T-helper 17 cell (primary cell): ENCODE results near the gene ANKRD44. TPM values are rescaled to one million over a fixed set of nuclear protein-coding genes. Genes with fewer than 3 reads are reported as not detected.

ENCODE experiments used
- ATAC-seq: fragments of 150-1000 bp; cut with Tn5 transposase; 2 replicates; pipeline ENCODE4 v1.10.0; 2021; ENCODE audit warnings: mild to moderate bottlenecking, moderate library complexity
- DNase-seq, 3 donors: peaks; one replicate each; pipeline versions ENCODE4 v3.0.0 to v3.0.0-alpha.2; 2020 to 2021
- H3K9me3 ChIP-seq: one replicate; pipeline ENCODE4 v1.7.0; 2013; ENCODE audit warnings: low read length, mild to moderate bottlenecking; ENCODE audit not compliant: control insufficient read depth, poor library complexity, severe bottlenecking
- H3K27ac Mint-ChIP-seq: one replicate; pipeline ENCODE4 v1.8.0; 2022; ENCODE audit warnings: mild to moderate bottlenecking, moderate library complexity, mixed read lengths
- H3K27me3 Mint-ChIP-seq: one replicate; pipeline ENCODE4 v1.8.0; 2022; ENCODE audit warnings: mixed read lengths
- H3K36me3 Mint-ChIP-seq: one replicate; pipeline ENCODE4 v1.8.0; 2022; ENCODE audit warnings: low read depth, mixed read lengths
- H3K4me1 Mint-ChIP-seq: one replicate; pipeline ENCODE4 v1.8.0; 2022; ENCODE audit warnings: mild to moderate bottlenecking, mixed read lengths
- H3K4me3 Mint-ChIP-seq: one replicate; pipeline ENCODE4 v1.8.0; 2022; ENCODE audit warnings: mild to moderate bottlenecking, moderate library complexity, mixed read lengths
- total RNA-seq, 4 donors: library from RNA in 2 of 4; stranded (reverse) in 2 of 4; gene quantifications; one replicate each; pipeline ENCODE4 v1.2.3 and lab custom pipeline; 2022 to 2026

Gene ANKRD44
- total RNA-seq, 2 donors from 2014 or later: 232 to 246 TPM

DNA sequence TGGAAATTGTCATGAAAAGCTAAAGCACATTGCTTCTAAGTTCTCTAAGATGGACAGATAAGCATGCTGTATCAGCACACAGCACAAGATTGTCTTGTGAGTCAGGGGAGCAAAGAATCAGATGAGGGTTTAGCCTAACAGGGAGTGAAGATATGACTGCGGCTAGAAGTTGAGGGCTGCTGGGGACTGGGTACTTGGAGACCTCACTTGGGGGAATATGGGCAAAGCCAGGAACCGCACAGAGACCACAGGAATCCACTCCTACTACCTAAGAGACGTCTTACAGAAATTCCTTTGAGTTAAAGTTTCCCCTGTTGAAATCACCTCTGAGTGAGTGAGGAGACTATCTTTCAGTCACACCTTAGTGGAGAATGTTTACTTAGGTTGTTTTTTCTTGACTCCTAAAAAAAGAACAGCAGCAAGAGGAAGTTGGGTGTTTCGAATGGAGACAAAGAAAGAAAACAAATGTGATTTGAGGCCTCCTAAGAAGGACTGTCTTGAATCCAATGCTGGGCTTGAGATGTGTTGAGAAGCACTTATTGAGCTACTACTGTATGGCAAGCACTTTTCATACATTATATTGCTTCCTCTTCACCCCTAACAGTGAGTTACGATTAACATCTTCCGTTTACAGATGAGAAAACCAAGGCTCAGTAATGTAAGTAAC, 100.7 kb downstream of the ANKRD44 start:
- ATAC-seq: peak; percentile 34
- H3K4me3 Mint-ChIP-seq: peak overlapping the region; percentile 84
- DNase-seq: peak in 1 of 3 donors; percentile 58
- no peaks in the 10 kb centered on the region for H3K27me3 Mint-ChIP-seq
- H3K36me3 Mint-ChIP-seq: peaks cover 6% of the 10 kb centered on the region
- no peaks in the 10 kb centered on the region for H3K9me3 ChIP-seq
- peak overlapping the region; percentile 97 for H3K27ac Mint-ChIP-seq
- H3K4me1 Mint-ChIP-seq: peaks cover 80% of the 10 kb centered on the region

DNA sequence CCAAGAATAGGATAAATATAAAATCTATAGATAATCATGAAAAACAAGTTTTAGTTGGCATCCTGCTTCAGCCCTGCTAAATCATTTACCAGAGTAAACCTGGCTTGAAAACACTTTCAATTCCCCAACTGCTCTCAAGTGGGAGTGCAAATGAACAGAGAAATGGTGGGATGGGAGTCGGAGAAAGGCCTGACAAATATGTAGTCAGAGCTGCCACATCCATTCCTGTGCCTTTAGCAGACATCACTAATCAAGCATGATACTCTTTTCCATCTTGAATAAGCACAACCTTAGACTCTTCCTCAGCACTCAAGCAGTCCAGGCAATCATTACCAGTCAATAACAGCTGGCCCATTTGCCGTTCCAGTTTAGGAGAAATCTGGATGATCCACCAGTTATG, 101.3 kb downstream of the ANKRD44 start:
- Mint-ChIP-seq H3K27me3 (no peaks in the 10 kb centered on the region), H3K27ac (peak overlapping the region; percentile 97), H3K4me3 (peak overlapping the region; percentile 84), H3K36me3 (peaks cover 6% of the 10 kb centered on the region), H3K4me1 (peaks cover 85% of the 10 kb centered on the region)
- DNase-seq (no peak), ATAC-seq (no peak)
- H3K9me3 ChIP-seq: no peaks in the 10 kb centered on the region

DNA sequence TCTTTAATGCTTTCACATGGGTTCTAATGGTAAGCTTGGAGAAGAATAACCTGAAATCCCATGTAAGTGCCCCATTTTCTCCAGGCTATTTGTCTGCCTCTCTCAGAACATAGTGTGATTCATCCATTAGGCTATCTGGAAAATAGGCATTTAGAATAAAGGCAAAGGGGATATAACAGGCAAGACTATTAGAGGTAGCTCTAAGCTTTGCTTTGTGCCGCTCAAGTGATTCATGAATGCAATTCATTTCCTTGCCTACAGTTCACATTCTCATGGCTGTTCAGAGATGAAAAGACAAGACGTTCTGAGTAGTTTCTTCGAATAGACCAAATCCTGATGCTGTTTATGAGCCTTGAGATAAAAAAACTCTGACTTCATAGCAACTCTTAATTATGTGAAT, 101.7 kb downstream of the ANKRD44 start:
- peaks cover 87% of the 10 kb centered on the region for H3K4me1 Mint-ChIP-seq
- H3K36me3 Mint-ChIP-seq: peaks cover 6% of the 10 kb centered on the region
- H3K27me3 Mint-ChIP-seq: no peaks in the 10 kb centered on the region
- H3K4me3 Mint-ChIP-seq: peak overlapping the region; percentile 84
- ATAC-seq (no peak), DNase-seq (no peak)
- H3K9me3 ChIP-seq: no peaks in the 10 kb centered on the region
- peak overlapping the region; percentile 97 for H3K27ac Mint-ChIP-seq

DNA sequence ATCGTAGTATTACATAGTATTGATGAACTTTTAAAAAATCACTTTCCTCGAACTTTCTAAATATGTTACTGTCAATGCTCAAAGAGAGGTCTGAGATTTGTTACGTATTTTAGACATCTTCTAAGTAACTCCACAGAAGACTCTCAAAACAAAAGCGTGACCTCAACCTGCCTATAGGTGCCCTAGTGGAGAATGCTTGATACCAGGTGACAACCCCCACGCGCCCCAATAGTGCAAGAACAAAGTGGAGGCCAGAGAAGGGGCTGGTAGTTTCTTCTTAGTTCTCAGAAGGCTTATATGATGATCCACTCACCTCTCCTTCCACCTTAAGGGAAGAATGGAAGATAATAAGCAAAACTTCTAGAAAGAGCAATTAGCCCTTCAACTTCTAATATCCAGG, 102.6 kb downstream of the ANKRD44 start:
- Mint-ChIP-seq H3K27me3 (no peaks in the 10 kb centered on the region), H3K4me3 (peak overlapping the region; percentile 78), H3K4me1 (peaks cover 86% of the 10 kb centered on the region), H3K27ac (peak overlapping the region; percentile 97), H3K36me3 (peaks cover 9% of the 10 kb centered on the region)
- no peak for DNase-seq
- no peaks in the 10 kb centered on the region for H3K9me3 ChIP-seq
- ATAC-seq: no peak

DNA sequence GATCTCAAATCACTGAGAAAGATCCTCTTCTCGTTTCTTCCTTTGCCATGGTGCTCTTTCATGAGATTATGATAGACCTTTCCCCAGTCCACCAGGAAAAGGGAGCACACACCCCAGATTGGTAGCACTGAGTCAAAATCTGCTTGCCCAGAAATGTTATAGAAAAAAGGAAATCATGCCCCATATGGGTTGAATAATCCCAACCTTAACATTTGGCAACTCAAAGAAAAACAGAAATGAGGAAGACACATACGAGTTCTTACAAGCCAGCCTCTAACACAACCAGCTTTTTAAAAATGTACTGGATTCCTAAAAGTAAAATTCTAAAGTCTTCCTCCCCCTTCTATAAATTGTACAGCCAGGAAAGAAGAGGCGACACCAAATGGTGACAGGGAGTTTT, 103.0 kb downstream of the ANKRD44 start:
- H3K36me3 Mint-ChIP-seq: peaks cover 9% of the 10 kb centered on the region
- DNase-seq (no peak), ATAC-seq (no peak)
- peak overlapping the region; percentile 97 for H3K27ac Mint-ChIP-seq
- H3K27me3 Mint-ChIP-seq: no peaks in the 10 kb centered on the region
- peak overlapping the region; percentile 78 for H3K4me3 Mint-ChIP-seq
- peaks cover 81% of the 10 kb centered on the region for H3K4me1 Mint-ChIP-seq
- no peaks in the 10 kb centered on the region for H3K9me3 ChIP-seq

DNA sequence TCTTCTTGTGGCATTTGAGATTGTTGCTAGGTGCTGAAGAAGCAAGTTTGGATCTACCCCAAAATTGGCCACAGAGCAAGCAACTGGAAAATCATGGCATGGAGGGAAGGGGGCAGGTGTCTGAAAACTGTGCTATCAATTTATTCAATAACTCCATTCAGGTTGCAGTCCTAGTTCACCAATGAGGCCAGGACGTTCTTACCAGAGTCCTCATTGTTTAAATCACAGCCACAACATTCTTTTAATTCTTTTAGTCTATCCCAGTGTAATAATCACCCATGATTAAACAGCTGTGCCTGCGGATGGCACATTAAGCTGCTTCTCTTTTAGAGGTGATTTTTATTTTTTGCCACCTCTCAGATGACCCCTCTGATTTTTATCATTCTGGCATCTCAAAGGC, 103.5 kb downstream of the ANKRD44 start:
- Mint-ChIP-seq H3K4me3 (peak overlapping the region; percentile 80), H3K36me3 (peaks cover 9% of the 10 kb centered on the region)

DNA sequence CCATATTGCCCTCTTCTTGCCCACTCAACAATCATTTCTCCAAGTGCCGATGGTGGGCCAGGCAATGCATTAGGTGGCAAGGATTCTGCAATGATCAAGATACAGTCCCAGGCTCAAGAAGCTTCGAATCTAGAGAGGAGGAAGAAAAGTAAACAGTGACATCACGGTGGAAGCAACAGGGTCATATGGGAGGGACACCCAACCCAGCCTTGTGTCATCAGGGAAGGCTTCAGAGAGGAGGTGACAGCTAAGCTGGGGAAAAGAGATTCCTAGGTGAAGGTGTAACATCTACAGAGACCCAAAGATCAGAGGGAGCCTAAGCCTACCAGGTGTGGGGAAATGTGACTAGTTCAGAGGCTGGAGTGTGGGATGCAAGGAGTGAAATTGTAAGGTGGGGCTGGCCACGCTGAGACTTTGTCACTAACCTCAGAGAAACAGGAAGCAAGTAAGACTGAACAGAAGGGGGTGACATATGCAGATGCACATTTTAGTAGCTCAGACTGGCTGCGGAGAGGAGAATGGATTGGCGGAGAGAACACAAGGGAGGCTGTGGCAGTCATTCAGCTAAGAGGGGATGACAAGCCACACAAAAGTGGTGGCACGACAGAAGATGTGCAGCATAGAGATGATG, 104.9 kb downstream of the ANKRD44 start:
- Mint-ChIP-seq H3K36me3 (peaks cover 7% of the 10 kb centered on the region), H3K4me3 (peak overlapping the region; percentile 80), H3K4me1 (peaks cover 77% of the 10 kb centered on the region), H3K27ac (peak overlapping the region; percentile 97), H3K27me3 (no peaks in the 10 kb centered on the region)
- ATAC-seq (peak; percentile 86), DNase-seq (peak; percentile 19 to 57 (median 41))
- no peaks in the 10 kb centered on the region for H3K9me3 ChIP-seq

More for the DNA sequence above, 103.5 kb downstream of the ANKRD44 start:
- Mint-ChIP-seq H3K27me3 (no peaks in the 10 kb centered on the region), H3K4me1 (peaks cover 79% of the 10 kb centered on the region), H3K27ac (peak overlapping the region; percentile 97)
- no peak for DNase-seq
- H3K9me3 ChIP-seq: no peaks in the 10 kb centered on the region
- ATAC-seq: no peak

DNA sequence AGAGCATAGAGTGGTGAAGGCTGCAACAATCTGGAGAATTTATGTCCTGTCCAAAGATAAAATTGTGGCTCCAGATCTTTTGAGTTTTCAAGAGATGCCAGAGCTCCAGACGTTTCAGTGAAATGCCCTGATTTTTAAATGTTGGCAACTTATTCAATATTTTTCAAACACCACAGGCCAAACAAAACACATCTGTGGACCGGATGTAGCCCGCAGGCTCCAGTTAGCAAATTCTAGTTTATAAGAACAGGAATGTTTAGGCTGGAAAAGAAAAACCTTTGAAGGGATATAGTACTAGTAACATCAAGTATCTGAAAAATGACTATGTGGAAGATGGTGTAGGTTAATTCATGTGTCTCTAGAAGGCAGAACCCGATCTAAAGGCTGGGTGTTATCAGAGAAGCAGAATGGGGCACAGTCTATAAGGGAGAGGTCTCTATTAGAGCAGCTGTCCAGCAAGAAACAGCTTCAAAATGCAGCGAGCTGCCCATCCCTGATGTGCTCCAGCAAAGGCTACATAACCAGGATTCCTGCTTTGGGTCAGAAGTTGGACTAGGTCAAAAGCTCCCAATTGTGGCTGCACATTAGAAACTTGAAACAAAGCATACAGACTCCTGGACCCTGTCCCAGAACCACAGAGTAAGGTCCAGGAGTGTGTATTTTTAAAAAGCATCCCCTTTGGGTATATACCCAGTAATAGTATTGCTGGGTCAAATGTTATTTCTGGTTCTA, 105.9 kb downstream of the ANKRD44 start:
- DNase-seq (no peak), ATAC-seq (no peak)
- no peaks in the 10 kb centered on the region for H3K27me3 Mint-ChIP-seq
- H3K4me1 Mint-ChIP-seq: peaks cover 76% of the 10 kb centered on the region
- no peaks in the 10 kb centered on the region for H3K9me3 ChIP-seq
- H3K27ac Mint-ChIP-seq: peak overlapping the region; percentile 97
- H3K4me3 Mint-ChIP-seq: peak overlapping the region; percentile 80
- H3K36me3 Mint-ChIP-seq: peaks cover 7% of the 10 kb centered on the region

DNA sequence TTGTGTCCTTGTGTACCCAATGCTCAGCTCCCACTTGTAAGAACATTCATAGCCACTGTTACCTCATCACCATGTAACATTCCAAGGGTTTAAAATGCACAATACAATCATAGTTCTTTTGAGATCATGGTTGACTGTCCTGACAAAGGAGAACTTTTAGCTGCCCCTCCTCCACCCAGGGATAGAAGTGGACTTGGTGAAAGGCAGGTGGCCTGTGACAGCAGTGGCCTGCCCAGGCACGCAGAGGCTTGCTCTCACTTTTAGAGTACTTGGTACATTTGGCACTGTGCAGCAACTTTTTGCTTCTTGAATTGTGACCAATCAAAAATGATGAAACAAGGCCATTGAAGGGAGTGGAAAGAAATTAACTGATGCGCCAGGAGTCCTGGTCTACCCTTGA, 108.7 kb downstream of the ANKRD44 start:
- peaks cover 12% of the 10 kb centered on the region for H3K36me3 Mint-ChIP-seq
- peak overlapping the region; percentile 70 for H3K4me3 Mint-ChIP-seq
- H3K9me3 ChIP-seq: no peaks in the 10 kb centered on the region
- DNase-seq (no peak), ATAC-seq (no peak)
- no peaks in the 10 kb centered on the region for H3K27me3 Mint-ChIP-seq
- peaks cover 68% of the 10 kb centered on the region for H3K4me1 Mint-ChIP-seq
- peak overlapping the region; percentile 97 for H3K27ac Mint-ChIP-seq

DNA sequence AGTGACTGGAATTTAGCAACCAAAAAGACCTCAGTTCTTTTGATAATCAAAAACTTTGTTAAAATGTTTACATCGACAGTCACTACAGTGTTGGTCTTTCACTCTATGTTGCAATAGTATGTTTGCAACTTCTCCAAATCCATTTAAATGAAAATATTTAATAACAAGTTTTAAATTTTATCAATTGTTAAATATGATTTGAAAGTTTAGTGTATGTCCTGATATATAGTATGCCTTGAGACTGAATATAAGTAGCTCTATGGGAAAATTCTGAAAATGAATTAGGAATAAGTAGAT, 109.9 kb downstream of the ANKRD44 start:
- Mint-ChIP-seq H3K27ac (peak overlapping the region; percentile 97), H3K27me3 (no peaks in the 10 kb centered on the region), H3K4me3 (peak overlapping the region; percentile 86), H3K36me3 (peaks cover 8% of the 10 kb centered on the region), H3K4me1 (peaks cover 70% of the 10 kb centered on the region)
- no peak for ATAC-seq
- H3K9me3 ChIP-seq: no peaks in the 10 kb centered on the region
- DNase-seq: no peak

DNA sequence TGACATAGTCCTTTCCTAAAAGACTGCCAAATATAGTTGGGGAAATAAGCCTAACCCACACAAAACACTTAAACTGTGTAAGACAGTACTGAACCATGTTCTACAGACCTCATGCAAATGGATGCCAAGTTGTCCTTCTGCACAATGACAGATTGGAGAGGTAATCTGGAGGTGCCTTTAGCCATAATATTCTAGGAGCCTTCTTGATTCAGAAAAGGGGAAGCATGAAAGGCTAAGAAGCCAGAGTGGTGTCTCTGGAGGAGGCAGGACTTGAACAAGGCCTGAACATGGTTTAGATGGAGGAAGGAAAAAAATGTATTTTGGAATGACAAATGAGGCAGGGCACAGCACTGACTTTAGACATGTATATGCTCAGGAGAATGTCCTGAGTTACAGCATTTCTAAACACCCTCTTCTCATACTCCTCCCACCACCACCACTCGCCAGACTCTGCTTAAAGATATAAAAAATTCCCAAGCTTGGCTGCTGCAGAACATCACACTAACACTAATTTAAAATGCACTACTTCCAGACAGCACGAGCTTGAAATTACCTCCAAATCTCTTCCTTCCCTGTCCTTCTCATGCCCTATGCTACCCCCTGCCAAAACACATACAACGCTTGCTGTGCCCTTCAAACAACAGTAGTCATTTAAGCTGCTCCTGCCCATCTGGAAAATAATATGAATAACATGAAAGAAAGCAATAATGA, 110.4 kb downstream of the ANKRD44 start:
- Mint-ChIP-seq H3K27me3 (no peaks in the 10 kb centered on the region), H3K4me3 (peak overlapping the region; percentile 97), H3K4me1 (peaks cover 70% of the 10 kb centered on the region), H3K27ac (peak overlapping the region; percentile 97), H3K36me3 (peaks cover 8% of the 10 kb centered on the region)
- ATAC-seq (no peak), DNase-seq (no peak)
- no peaks in the 10 kb centered on the region for H3K9me3 ChIP-seq

DNA sequence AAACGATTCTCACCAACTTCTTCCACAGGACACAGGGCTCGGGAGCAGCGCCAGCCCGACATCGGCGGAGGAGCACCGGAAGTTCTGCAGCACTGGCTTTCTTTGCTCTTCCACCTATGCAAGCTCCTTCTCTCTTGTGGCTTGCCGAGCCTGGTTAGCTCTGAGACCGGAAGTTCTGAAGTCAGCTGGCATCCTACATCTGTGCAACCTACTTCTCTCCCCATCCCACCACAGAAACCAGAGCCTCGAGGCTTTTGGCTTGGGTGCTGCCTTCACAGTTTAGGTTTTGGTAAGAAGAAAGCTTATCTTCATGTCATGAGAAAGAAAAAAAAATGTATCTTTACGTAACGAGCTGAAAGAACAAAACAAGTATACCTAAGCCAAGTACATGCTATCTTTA, 111.7 kb downstream of the ANKRD44 start:
- Mint-ChIP-seq H3K4me3 (peak overlapping the region; percentile 97), H3K4me1 (peaks cover 64% of the 10 kb centered on the region), H3K27ac (peak overlapping the region; percentile 97), H3K36me3 (peaks cover 8% of the 10 kb centered on the region), H3K27me3 (no peaks in the 10 kb centered on the region)
- no peaks in the 10 kb centered on the region for H3K9me3 ChIP-seq
- ATAC-seq (peak; percentile 90), DNase-seq (peak; percentile 59 to 85 (median 76))

DNA sequence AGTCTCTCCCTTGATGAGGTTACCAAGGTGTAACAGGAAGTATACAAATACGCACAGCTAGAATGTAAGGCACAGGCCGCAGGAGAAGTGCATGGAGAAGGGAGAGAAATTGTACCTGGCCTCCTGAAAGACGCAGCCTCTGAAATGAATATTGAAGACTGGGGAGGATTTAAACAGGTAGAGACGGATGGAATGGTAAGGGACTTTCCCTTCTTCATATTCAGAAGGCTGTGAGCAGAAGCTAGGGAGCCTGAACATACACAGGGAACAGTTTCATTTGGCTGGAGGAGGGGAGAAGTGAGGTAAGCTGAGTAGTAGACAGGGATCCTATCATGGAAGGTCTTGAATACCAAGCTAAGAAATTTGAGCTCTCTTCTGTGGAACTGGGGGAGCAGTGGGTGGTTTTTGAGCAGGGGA, 112.7 kb downstream of the ANKRD44 start:
- peaks cover 58% of the 10 kb centered on the region for H3K4me1 Mint-ChIP-seq
- H3K9me3 ChIP-seq: no peaks in the 10 kb centered on the region
- H3K4me3 Mint-ChIP-seq: peak overlapping the region; percentile 97
- peaks cover 5% of the 10 kb centered on the region for H3K36me3 Mint-ChIP-seq
- H3K27me3 Mint-ChIP-seq: no peaks in the 10 kb centered on the region
- DNase-seq (peak in 1 of 3 donors; percentile 22), ATAC-seq (peak; percentile 5)
- H3K27ac Mint-ChIP-seq: peak overlapping the region; percentile 97
